Measurements from ENCODE around the gene MOB3A. TPM values are rescaled to one million over a fixed set of nuclear protein-coding genes. Genes with fewer than 3 reads are reported as not detected.
A peak's percentile ranks its signal among the peaks of the same experiment; 100 is the strongest.
"Not testable (repeated sequence)": the region's sequence is repeated elsewhere in the genome, so short reads cannot be mapped to it uniquely, and the experiment has no call there.

Gene MOB3A
- total RNA-seq, 1 experiment from 2014 or later = 28.9 TPM

GRCh38 chr19:2112516-2113320, 16.6 kb upstream of the MOB3A start:
- DNase-seq (ENCODE audit: low read depth) = no peak
- in situ Hi-C loops (cut with HindIII; ENCODE audit: low pct_unique_long_range_greater_than_20kb, low sequenced_read_pairs) = no loop called here

- in situ Hi-C loops (cut with HindIII; ENCODE audit: low pct_unique_long_range_greater_than_20kb, low sequenced_read_pairs) = no loop called here
- no peak for DNase-seq (ENCODE audit: low read depth)
Measured at GRCh38 chr19:2111886-2112285, 15.8 kb upstream of the MOB3A start.

- in situ Hi-C loops (cut with HindIII; ENCODE audit: low pct_unique_long_range_greater_than_20kb, low sequenced_read_pairs) = no loop called here
- no peak for DNase-seq (ENCODE audit: low read depth)
Measured at GRCh38 chr19:2111425-2111824, 15.3 kb upstream of the MOB3A start.

GRCh38 chr19:2110822-2111221, 14.7 kb upstream of the MOB3A start:
- in situ Hi-C loops (cut with HindIII; ENCODE audit: low pct_unique_long_range_greater_than_20kb, low sequenced_read_pairs) = no loop called here
- DNase-seq (ENCODE audit: low read depth) = no peak

GRCh38 chr19:2109046-2109864, 13.1 kb upstream of the MOB3A start:
- DNase-seq (ENCODE audit: low read depth) = no peak

GRCh38 chr19:2108251-2109016, 12.3 kb upstream of the MOB3A start:
- no peak for DNase-seq (ENCODE audit: low read depth)
- in situ Hi-C loops (cut with HindIII; ENCODE audit: low pct_unique_long_range_greater_than_20kb, low sequenced_read_pairs) = no loop called here

More at GRCh38 chr19:2109046-2109864, 13.1 kb upstream of the MOB3A start:
- in situ Hi-C loops (cut with HindIII; ENCODE audit: low pct_unique_long_range_greater_than_20kb, low sequenced_read_pairs) = no loop called here

- in situ Hi-C loops (cut with HindIII; ENCODE audit: low pct_unique_long_range_greater_than_20kb, low sequenced_read_pairs) = no loop called here
- no peak for DNase-seq (ENCODE audit: low read depth)
Measured at GRCh38 chr19:2103045-2103707, 7.0 kb upstream of the MOB3A start.

GRCh38 chr19:2101417-2102335, 5.5 kb upstream of the MOB3A start:
- no peak for DNase-seq (ENCODE audit: low read depth)
- in situ Hi-C loops (cut with HindIII; ENCODE audit: low pct_unique_long_range_greater_than_20kb, low sequenced_read_pairs) = no loop called here

GRCh38 chr19:2100719-2101061, 4.6 kb upstream of the MOB3A start:
- no peak for DNase-seq (ENCODE audit: low read depth)
- in situ Hi-C loops (cut with HindIII; ENCODE audit: low pct_unique_long_range_greater_than_20kb, low sequenced_read_pairs) = no loop called here

- in situ Hi-C loops (cut with HindIII; ENCODE audit: low pct_unique_long_range_greater_than_20kb, low sequenced_read_pairs) = no loop called here
- no peak for DNase-seq (ENCODE audit: low read depth)
Measured at GRCh38 chr19:2099937-2100718, 4.0 kb upstream of the MOB3A start.

- DNase-seq (ENCODE audit: low read depth) = no peak
- in situ Hi-C loops (cut with HindIII; ENCODE audit: low pct_unique_long_range_greater_than_20kb, low sequenced_read_pairs) = no loop called here
Measured at GRCh38 chr19:2099054-2099501, 3.0 kb upstream of the MOB3A start.

GRCh38 chr19:2097886-2098327, 1.8 kb upstream of the MOB3A start:
- DNase-seq (ENCODE audit: low read depth) = no peak
- in situ Hi-C loops (cut with HindIII; ENCODE audit: low pct_unique_long_range_greater_than_20kb, low sequenced_read_pairs) = no loop called here

GRCh38 chr19:2097203-2097885, 1.2 kb upstream of the MOB3A start:
- no peak for DNase-seq (ENCODE audit: low read depth)
- in situ Hi-C loops (cut with HindIII; ENCODE audit: low pct_unique_long_range_greater_than_20kb, low sequenced_read_pairs) = no loop called here

GRCh38 chr19:2096480-2097202, 515 bp upstream of the MOB3A start, which contains the start of gene IZUMO4:
Gene IZUMO4, plus strand, starts transcription at chr19:2096915. Its CDS starts 31 bp downstream, at chr19:2096946.
- peak; percentile 88 for DNase-seq (ENCODE audit: low read depth)
- in situ Hi-C loops (cut with HindIII; ENCODE audit: low pct_unique_long_range_greater_than_20kb, low sequenced_read_pairs) = no loop called here

GRCh38 chr19:2091926-2092525, 4.1 kb downstream of the MOB3A start:
- DNase-seq (ENCODE audit: low read depth); in situ Hi-C loops (cut with HindIII; ENCODE audit: low pct_unique_long_range_greater_than_20kb, low sequenced_read_pairs): not testable (repeated sequence)
